Gastrocnemius medialis (tissue), 4 donors: ENCODE data around the gene CNKSR2. TPM values are rescaled to one million over a fixed set of nuclear protein-coding genes. Genes with fewer than 3 reads are reported as not detected.

Source experiments
- ATAC-seq, 2 donors: fragments of 150-250 bp; one replicate each; pipeline ENCODE4 v1.9.1; 2016
- DNase-seq, 2 donors: peaks; one replicate each; pipeline ENCODE4 v3.0.0-alpha.2; 2019
- H3K27ac ChIP-seq, 4 donors: fragments of 200-600 bp; sonication (generic); 1 replicate in 1 of 4; 2 replicates in 3 of 4; pipeline ENCODE4 v1.5.1; 2016 to 2018; ENCODE audit warnings: mild to moderate bottlenecking in 2 of 4, moderate library complexity in 1 of 4
- H3K27me3 ChIP-seq, 3 donors: fragments of 200-600 bp; sonication (generic) in 2 of 3; 1 replicate in 1 of 3; 2 replicates in 2 of 3; pipeline versions ENCODE4 v1.5.1 to v1.6.0; 2016 to 2019; ENCODE audit warnings: mild to moderate bottlenecking in 1 of 3, moderate library complexity in 1 of 3
- H3K36me3 ChIP-seq, 2 donors: fragments of 200-600 bp; sonication (generic) in 1 of 2; one replicate each; pipeline ENCODE4 v1.5.1; 2017 to 2018
- H3K4me1 ChIP-seq, 2 donors: fragments of 200-600 bp; sonication (generic) in 1 of 2; one replicate each; pipeline ENCODE4 v1.5.1; 2016 to 2017; ENCODE audit warnings: mild to moderate bottlenecking in 2 of 2
- H3K4me3 ChIP-seq, 4 donors: fragments of 200-600 bp; sonication (generic) in 3 of 4; 1 replicate in 1 of 4; 2 replicates in 3 of 4; pipeline ENCODE4 v1.5.1; 2016 to 2019; ENCODE audit warnings: mild to moderate bottlenecking in 2 of 4
- H3K9me3 ChIP-seq, 3 donors: fragments of 200-600 bp; sonication (generic) in 2 of 3; 1 replicate in 1 of 3; 2 replicates in 2 of 3; pipeline ENCODE4 v1.5.1; 2016 to 2019
- POLR2A ChIP-seq, 2 donors: fragments of 450-650 bp; IDR thresholded peaks; one replicate each; pipeline ENCODE4 v1.6.1; 2017; ENCODE audit warnings: antibody characterized with exemption in 2 of 2, mild to moderate bottlenecking in 2 of 2, moderate library complexity in 2 of 2
- in situ Hi-C, 4 donors: fragments of 200-750 bp; cut with MboI; loops; one replicate each; pipeline versions ENCODE4 v1.15.0 to v1.8.0; 2017; ENCODE audit warnings: low sequenced_read_pairs in 4 of 4
- intact Hi-C: fragments of 100-400 bp; cut with DNase I; formaldehyde crosslinking; loops from one replicate; pipeline ENCODE4 v1.15.1; 2023; ENCODE audit warnings: low total_unique reads
- total RNA-seq, 4 donors: library from RNA; depleted of rRNA; stranded (reverse); fragments of >200 nt; gene quantifications; one replicate each; pipeline versions ENCODE4 v1.1.0 to v1.2.3, GENCODE V29; 2016
- TF ChIP-seq, protein P1 (sequence below), 5 experiments: fragments of 450-650 bp in 3 of 5; fragments of 200-600 bp in 2 of 5; sonication (generic) in 2 of 5; IDR thresholded peaks in 4 of 5; conservative IDR thresholded peaks in 1 of 5; 1 replicate in 4 of 5; 2 replicates in 1 of 5; pipeline ENCODE4 v1.5.1; 2016 to 2019; ENCODE audit warnings: antibody characterized with exemption in 5 of 5, mild to moderate bottlenecking in 3 of 5, moderate library complexity in 3 of 5

Gene CNKSR2
- total RNA-seq, 4 donors from 2014 or later = 0.44 to 8.7 (median 3.0) TPM

- in situ Hi-C loops (no loop called here), intact Hi-C loops (no loop called here)
- H3K27ac ChIP-seq = peak overlapping the region in 1 of 4 donors; percentile 13
- peaks cover 0 to 15% of the 10 kb centered on the region in 2 donors for H3K4me1 ChIP-seq
- no peak overlapping the region for H3K4me3 ChIP-seq
- no peaks in the 10 kb centered on the region for H3K27me3 ChIP-seq
- ATAC-seq (peak in 1 of 2 donors; percentile 54), DNase-seq (no peak)
- TF ChIP-seq POLR2A (IDR thresholded peaks at IDR 0.05) = no peak
- TF ChIP-seq, protein P1, sequence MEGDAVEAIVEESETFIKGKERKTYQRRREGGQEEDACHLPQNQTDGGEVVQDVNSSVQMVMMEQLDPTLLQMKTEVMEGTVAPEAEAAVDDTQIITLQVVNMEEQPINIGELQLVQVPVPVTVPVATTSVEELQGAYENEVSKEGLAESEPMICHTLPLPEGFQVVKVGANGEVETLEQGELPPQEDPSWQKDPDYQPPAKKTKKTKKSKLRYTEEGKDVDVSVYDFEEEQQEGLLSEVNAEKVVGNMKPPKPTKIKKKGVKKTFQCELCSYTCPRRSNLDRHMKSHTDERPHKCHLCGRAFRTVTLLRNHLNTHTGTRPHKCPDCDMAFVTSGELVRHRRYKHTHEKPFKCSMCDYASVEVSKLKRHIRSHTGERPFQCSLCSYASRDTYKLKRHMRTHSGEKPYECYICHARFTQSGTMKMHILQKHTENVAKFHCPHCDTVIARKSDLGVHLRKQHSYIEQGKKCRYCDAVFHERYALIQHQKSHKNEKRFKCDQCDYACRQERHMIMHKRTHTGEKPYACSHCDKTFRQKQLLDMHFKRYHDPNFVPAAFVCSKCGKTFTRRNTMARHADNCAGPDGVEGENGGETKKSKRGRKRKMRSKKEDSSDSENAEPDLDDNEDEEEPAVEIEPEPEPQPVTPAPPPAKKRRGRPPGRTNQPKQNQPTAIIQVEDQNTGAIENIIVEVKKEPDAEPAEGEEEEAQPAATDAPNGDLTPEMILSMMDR (IDR thresholded peaks at IDR 0.05 in 4 of 5, conservative IDR thresholded peaks at IDR 0.05 in 1 of 5) = no peak
- no peaks in the 10 kb centered on the region for H3K36me3 ChIP-seq
- H3K9me3 ChIP-seq = no peaks in the 10 kb centered on the region
These were observed 328.5 kb downstream of the CNKSR2 start for GRCh38 chrX:21702725-21703124.
